Measurements from ENCODE around the gene IL23R.

- TF ChIP-seq EZH2 (IDR thresholded peaks at IDR 0.05; ENCODE audit: insufficient read depth, poor library complexity, severe bottlenecking), result no peak
- TF ChIP-seq EZH2phosphoT487 (IDR thresholded peaks at IDR 0.05; ENCODE audit: insufficient read depth, low read depth), result no peak
These were observed 22.3 kb upstream of the IL23R start for GRCh38 chr1:67143966-67144365.

Data from GM23248 (cell line).